Measurements from ENCODE around the gene CYP26B1. TPM values are rescaled to one million over a fixed set of nuclear protein-coding genes. Genes with fewer than 3 reads are reported as not detected.
A peak's percentile ranks its signal among the peaks of the same experiment; 100 is the strongest.

CYP26B1 gene
- total and polyA plus RNA-seq, 11 donors: 0.76 to 5.9 (median 2.1) TPM

DNA sequence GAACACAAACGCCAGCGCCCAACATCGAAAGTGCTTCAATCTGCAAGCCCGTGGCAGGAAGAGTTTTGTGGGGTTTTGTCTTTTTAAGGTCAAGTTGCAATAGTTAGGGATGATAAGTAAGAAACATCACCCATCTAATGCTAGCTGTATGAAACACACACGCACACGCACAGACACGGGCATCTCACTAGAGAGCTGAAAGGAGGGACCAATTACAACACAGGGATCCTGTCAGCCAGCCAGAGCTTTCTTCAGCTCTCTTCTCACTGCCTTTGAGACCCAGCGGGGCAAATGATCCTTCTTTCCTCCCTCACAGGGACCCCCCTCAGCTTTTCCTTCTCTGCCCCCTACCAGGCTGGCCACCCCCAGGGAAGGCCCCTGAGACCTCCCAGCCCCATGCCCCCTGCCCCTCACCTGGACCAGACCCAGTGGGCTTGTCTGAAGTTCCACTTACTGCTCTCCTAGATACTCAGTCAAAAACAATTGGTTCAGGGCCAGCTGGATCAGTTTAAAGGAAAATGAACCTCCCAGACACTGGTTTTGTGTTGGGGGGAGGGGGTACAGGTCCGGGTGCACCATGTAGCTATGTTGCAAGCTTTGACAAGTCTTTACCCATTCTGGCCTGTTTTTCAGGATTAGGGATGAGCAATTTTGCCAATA, 17.9 kb downstream of the CYP26B1 start:
- no peak for TF ChIP-seq POLR2A (IDR thresholded peaks at IDR 0.05)
- TF ChIP-seq CTCF (IDR thresholded peaks at IDR 0.05): no peak

GRCh38 chr2:72128843-72129227, 18.8 kb downstream of the CYP26B1 start:
- Histone ChIP-seq H3K9me3 (no peaks in the 10 kb centered on the region), H3K27me3 (peaks cover 0 to 4% (median 0%) of the 10 kb centered on the region in 9 donors), H3K27ac (no peak overlapping the region), H3K4me1 (no peaks in the 10 kb centered on the region), H3K4me3 (no peak overlapping the region), H3K36me3 (no peaks in the 10 kb centered on the region)
- intact Hi-C loops (cut with DNase I): no loop called here
- TF ChIP-seq CTCF (IDR thresholded peaks at IDR 0.05) (no peak), POLR2A (IDR thresholded peaks at IDR 0.05) (no peak)
- ATAC-seq (no peak), DNase-seq (peak in 2 of 5 donors; percentile 4 to 12)
- 76 to 83% (median 78%) methylated on average over 10 to 11 of the region's 11 CpGs for WGBS, 4 donors

More for the DNA sequence above, 17.9 kb downstream of the CYP26B1 start:
- Histone ChIP-seq H3K27me3 (peaks cover 0 to 4% (median 0%) of the 10 kb centered on the region in 9 donors), H3K4me1 (no peaks in the 10 kb centered on the region), H3K9me3 (no peaks in the 10 kb centered on the region), H3K36me3 (no peaks in the 10 kb centered on the region), H3K4me3 (no peak overlapping the region), H3K27ac (no peak overlapping the region)
- WGBS, 4 donors: 78 to 83% (median 80%) methylated on average over 9 of the region's 9 CpGs
- intact Hi-C loops (cut with DNase I): no loop called here
- ATAC-seq: no peak
- no peak for DNase-seq

DNA sequence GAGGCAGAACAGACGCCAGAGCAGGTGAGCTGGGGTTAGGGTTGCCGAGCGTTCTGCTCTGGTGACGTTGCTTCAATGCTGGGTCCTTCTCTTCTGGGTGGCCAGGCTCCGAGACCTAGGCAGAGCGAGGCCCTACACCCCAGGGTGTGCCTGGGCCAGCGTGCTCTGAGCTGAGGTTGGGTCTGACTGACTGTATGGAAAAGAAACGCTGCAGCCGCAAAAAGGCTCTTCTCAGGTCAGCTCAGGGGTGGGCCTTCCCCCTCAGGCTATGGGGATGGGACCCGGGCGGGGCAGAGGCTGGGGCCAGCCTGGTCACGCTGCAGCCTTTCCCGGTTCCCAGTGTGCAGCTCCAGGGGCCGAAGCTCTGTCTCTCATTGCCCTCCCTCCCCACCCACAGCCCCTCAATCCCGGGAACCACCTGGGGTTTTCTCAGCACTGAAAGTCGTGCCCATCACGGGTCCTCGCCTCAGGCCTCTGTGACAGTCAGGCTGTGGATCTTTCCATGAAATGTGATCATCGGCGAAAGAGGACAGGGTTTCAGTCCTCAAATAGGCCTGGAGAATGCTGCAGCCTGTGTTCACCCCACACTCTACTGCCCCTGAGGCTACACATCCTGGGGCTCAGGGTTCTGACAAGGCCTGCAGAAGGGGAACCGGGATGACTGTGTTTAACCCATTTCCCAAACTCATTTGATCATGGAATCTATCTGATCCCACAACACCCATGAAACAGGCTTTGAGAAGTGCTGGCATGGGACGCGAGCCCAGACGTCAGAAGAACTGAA, 19.4 kb downstream of the CYP26B1 start:
- ATAC-seq (no peak), DNase-seq (peak in 1 of 5 donors; percentile 9)
- H3K9me3 ChIP-seq: no peaks in the 10 kb centered on the region
- H3K36me3 ChIP-seq: no peaks in the 10 kb centered on the region
- H3K4me3 ChIP-seq: no peak overlapping the region
- TF ChIP-seq POLR2A (IDR thresholded peaks at IDR 0.05) (no peak), CTCF (IDR thresholded peaks at IDR 0.05) (no peak)
- intact Hi-C loops (cut with DNase I): no loop called here
- H3K27ac ChIP-seq: no peak overlapping the region
- H3K27me3 ChIP-seq: peaks cover 0 to 4% (median 0%) of the 10 kb centered on the region in 9 donors
- WGBS, 4 donors: 88 to 95% (median 92%) methylated on average over 15 to 24 of the region's 24 CpGs
- H3K4me1 ChIP-seq: no peaks in the 10 kb centered on the region

DNA sequence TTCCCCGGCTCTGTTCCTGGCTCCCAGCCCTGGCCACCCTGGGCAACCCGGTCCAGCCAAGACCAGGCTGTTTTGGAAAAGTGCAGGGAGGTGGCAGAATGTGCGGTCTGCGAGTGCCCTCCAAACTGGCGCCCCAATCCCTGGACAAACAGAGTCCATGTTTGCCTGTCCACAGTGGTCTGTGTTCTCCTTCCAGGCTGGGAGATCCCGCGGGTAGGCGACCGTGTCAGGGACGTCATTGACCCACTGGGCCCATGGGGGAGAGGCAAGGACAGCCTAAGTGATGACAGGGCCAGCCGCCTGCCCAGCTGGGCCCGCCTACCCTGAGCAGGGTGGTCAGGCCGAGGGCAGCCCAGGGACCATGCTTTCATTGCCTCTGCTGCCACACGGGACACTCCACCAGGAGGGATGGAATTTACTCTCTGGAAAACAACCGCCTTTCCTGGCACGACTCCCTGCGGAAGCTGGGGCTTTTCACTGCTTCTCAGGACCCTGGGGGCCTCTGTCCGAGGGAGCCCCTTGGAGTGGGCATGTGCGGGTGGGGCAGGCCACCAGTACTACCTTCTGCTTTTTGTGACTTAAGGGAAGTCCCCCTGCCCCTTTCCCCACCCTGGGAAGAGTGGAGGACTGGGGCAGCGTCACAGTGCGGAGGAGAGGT, 20.1 kb downstream of the CYP26B1 start:
- no peaks in the 10 kb centered on the region for H3K36me3 ChIP-seq
- TF ChIP-seq POLR2A (IDR thresholded peaks at IDR 0.05): no peak
- no peak for TF ChIP-seq CTCF (IDR thresholded peaks at IDR 0.05)
- ATAC-seq (no peak), DNase-seq (peak in 1 of 5 donors; percentile 13)
- no peak overlapping the region for H3K27ac ChIP-seq
- H3K27me3 ChIP-seq: peaks cover 0 to 5% (median 0%) of the 10 kb centered on the region in 9 donors
- H3K4me3 ChIP-seq: no peak overlapping the region
- intact Hi-C loops (cut with DNase I): no loop called here
- WGBS, 4 donors: 83 to 89% (median 85%) methylated on average over 16 to 21 of the region's 21 CpGs
- H3K4me1 ChIP-seq: no peaks in the 10 kb centered on the region
- peaks cover 0 to 3% (median 0%) of the 10 kb centered on the region in 12 donors for H3K9me3 ChIP-seq

Measured in heart left ventricle (tissue), 16 donors.